Measurements from ENCODE around the gene ARGLU1.

Gene ARGLU1

DNA sequence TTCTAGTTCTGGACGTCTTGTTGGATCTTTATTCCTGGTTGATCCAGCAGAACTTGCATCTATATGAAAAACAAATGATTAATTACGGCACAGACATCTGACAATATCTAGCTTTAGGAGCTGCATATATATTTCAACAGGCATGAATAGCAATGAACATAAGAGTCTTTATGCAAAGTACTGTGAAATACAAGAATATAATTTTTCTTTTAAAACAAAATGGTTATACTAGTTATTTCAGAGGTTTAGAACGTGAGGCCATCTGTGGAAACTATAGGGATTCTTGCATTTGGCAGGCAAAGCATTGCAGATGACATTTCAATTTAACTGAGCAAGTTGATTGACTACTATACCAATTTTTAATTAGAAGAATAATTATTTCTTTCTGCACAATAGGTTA lies 73.0 kb downstream of the ARGLU1 start:
- no peak overlapping the region for H3K4me3 ChIP-seq (ENCODE audit: low read length)
- TF ChIP-seq CTCF (IDR thresholded peaks at IDR 0.05; ENCODE audit: insufficient read depth, low read depth, low read length, missing control alignments) = no peak
- no peak for DNase-seq (ENCODE audit: low read depth)

GRCh38 chr13:106494506-106494905 lies 73.4 kb downstream of the ARGLU1 start:
- H3K4me3 ChIP-seq (ENCODE audit: low read length) = no peak overlapping the region
- TF ChIP-seq CTCF (IDR thresholded peaks at IDR 0.05; ENCODE audit: insufficient read depth, low read depth, low read length, missing control alignments) = no peak
- no peak for DNase-seq (ENCODE audit: low read depth)

- no peak for TF ChIP-seq CTCF (IDR thresholded peaks at IDR 0.05; ENCODE audit: insufficient read depth, low read depth, low read length, missing control alignments)
- no peak for DNase-seq (ENCODE audit: low read depth)
- no peak overlapping the region for H3K4me3 ChIP-seq (ENCODE audit: low read length)
Observed at GRCh38 chr13:106493533-106494220, 74.3 kb downstream of the ARGLU1 start.

DNA sequence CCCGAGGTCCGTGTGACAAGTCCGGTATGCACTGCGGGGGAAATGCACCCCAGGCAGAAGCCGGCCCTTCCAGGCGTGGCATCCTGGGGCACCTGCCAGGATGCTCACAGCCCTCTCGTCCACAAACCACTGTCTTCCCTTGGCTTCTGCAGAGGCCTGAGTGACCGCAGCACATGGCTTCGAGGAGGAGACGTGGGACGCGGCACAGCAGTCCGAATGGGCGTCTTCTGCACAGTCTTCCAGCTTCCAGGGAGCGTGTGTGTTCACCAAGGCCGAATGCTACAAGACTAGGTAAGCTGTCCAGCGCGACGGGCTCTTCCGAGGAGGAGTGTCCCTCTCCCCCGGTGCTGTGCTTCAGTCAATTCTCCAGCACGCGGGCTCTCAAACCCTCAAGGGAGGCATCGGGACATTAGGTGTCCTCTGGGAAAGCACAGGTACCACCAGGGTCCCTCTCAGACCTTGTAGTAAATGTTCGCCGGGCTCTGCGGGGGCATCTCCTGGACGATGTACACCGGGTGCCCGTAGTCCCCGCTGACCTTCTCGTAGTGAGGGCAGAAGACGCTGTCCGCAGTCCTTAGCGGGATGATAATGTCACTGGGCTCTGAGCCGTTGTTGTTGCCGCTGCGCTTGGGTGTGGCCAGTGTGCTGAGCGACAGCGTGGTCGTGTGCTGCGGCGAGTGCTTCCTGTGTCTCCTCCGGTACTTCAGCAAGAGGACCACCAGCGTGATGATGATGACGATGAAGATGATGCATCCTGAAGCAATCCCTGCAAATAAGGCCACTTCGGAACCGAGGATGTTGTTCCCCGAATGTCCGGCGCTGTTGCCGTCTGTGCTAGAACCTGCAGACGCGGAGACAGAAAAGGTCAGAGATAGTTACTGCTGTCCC lies 75.1 kb downstream of the ARGLU1 start:
- DNase-seq (ENCODE audit: low read depth) = no peak
- no peak for TF ChIP-seq CTCF (IDR thresholded peaks at IDR 0.05; ENCODE audit: insufficient read depth, low read depth, low read length, missing control alignments)
- no peak overlapping the region for H3K4me3 ChIP-seq (ENCODE audit: low read length)

- TF ChIP-seq CTCF (IDR thresholded peaks at IDR 0.05; ENCODE audit: insufficient read depth, low read depth, low read length, missing control alignments) = no peak
- H3K4me3 ChIP-seq (ENCODE audit: low read length) = no peak overlapping the region
- no peak for DNase-seq (ENCODE audit: low read depth)
Observed at GRCh38 chr13:106491928-106492587, 75.9 kb downstream of the ARGLU1 start.
